Body of pancreas (tissue), 4 donors: ENCODE measurements around the gene TRERF1.

ENCODE experiments used
- POLR2A ChIP-seq, 3 donors: fragments of 450-650 bp; IDR thresholded peaks; one replicate each; pipeline ENCODE4 v1.6.1; 2016; ENCODE audit warnings: antibody characterized with exemption in 3 of 3, mild to moderate bottlenecking in 2 of 3
- TF ChIP-seq, protein P1 (sequence below), 7 experiments: fragments of 450-650 bp in 4 of 7; fragments of 200-600 bp in 3 of 7; sonication (generic) in 3 of 7; IDR thresholded peaks; one replicate each; pipeline ENCODE4 v1.5.1; 2016 to 2019; ENCODE audit warnings: antibody characterized with exemption in 7 of 7

DNA sequence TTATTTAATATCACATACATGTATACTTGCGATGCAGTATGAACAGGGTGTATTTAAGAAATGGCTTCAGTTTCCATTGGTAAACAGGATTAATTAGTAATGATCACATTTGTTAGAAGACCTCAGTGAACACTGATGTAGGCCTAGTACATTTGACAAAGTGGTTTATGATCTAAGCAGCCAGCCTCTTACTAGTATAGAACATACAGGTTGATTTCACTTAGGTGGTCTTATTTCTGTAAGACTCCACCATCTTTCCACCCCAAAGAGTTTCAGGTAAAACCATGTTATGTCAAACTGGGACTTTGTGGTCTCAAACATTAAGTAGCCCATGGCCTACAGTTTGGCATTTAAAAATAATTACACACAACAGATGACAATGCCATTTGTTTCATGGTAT, 213.9 kb downstream of the TRERF1 start:
- TF ChIP-seq, protein P1, sequence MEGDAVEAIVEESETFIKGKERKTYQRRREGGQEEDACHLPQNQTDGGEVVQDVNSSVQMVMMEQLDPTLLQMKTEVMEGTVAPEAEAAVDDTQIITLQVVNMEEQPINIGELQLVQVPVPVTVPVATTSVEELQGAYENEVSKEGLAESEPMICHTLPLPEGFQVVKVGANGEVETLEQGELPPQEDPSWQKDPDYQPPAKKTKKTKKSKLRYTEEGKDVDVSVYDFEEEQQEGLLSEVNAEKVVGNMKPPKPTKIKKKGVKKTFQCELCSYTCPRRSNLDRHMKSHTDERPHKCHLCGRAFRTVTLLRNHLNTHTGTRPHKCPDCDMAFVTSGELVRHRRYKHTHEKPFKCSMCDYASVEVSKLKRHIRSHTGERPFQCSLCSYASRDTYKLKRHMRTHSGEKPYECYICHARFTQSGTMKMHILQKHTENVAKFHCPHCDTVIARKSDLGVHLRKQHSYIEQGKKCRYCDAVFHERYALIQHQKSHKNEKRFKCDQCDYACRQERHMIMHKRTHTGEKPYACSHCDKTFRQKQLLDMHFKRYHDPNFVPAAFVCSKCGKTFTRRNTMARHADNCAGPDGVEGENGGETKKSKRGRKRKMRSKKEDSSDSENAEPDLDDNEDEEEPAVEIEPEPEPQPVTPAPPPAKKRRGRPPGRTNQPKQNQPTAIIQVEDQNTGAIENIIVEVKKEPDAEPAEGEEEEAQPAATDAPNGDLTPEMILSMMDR (IDR thresholded peaks at IDR 0.05) = no peak
- TF ChIP-seq POLR2A (IDR thresholded peaks at IDR 0.05) = no peak
